GM19468 (cell line): ENCODE results near the gene UCP2.
A peak's percentile ranks its signal among the peaks of the same experiment; 100 is the strongest.
"Not testable (repeated sequence)": the region's sequence is repeated elsewhere in the genome, so short reads cannot be mapped to it uniquely, and the experiment has no call there.

Experiments used
- ATAC-seq: cut with Tn5 transposase; IDR thresholded peaks from one replicate; pipeline ENCODE4 v1.9.1; 2021; ENCODE audit warnings: mild to moderate bottlenecking, moderate library complexity, moderate number of reproducible peaks; ENCODE audit not compliant: unreplicated experiment; ENCODE audit errors: extremely low read depth

The UCP2 gene

GRCh38 chr11:73996161-73996747 lies 13.6 kb upstream of the UCP2 start:
- ATAC-seq, result no peak

DNA sequence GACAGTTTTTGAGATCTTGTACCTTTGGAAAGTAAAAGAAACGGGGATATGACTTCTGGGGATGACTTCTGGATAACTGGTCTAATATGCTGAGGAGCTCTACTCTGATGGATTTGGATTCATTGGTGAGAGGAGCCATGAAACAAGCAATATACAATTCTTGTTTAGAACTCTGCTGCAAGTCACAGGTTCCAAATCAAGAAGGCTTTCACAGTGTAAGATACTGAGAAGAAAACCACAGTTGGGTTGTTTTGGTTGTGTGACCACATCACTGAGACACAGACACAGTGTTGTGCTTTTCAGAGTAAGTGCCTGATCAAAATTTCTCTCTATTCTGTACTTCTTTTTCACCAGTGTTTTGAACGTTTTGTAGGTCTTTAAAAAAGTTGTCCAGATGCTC lies 13.1 kb upstream of the UCP2 start:
- no peak for ATAC-seq

GRCh38 chr11:73995247-73995646 lies 12.6 kb upstream of the UCP2 start:
- ATAC-seq, result peak; percentile 54

GRCh38 chr11:73991471-73992006 lies 8.9 kb upstream of the UCP2 start:
- ATAC-seq, result no peak

- no peak for ATAC-seq
Observed at GRCh38 chr11:73990730-73991129, 8.1 kb upstream of the UCP2 start.

- ATAC-seq, result no peak
Observed at GRCh38 chr11:73989156-73989555, 6.5 kb upstream of the UCP2 start.

DNA sequence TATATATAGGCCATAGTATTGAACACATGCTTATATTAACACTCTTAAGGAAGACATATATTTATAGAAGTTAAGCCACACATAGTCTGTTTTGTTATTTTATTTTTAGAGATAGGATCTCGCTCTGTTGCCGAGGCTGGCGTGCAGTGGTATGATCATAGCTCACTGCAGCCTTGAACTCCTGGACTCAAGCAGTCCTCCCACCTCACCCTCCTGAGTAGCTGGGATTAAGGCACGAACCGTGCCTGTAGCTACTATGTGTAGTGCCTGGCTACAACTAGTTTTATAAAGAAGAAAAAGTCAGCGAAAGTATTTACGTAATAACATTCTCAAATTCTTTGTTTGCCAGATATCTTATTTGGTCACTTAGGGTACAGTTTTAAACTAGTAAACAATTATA lies 5.6 kb upstream of the UCP2 start:
- no peak for ATAC-seq

DNA sequence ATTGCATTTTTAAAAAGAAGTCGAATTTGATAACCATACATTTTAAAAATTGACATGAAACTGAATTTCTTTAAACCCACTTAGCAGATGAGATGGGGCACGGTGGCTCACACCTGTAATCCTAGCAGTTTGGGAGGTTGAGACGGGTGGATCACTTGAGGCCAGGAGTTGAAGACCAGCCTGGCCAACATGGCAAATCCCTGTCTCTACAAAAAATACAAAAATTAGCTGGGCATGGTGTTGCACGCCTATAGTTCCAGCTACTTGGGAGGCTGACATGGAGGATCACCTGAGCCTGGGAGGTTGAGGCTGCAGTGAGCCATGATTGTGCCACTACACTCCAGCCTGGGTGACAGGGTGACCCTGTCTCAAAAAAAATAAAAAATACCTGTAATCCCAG lies 3.0 kb upstream of the UCP2 start:
- not testable (repeated sequence) for ATAC-seq

DNA sequence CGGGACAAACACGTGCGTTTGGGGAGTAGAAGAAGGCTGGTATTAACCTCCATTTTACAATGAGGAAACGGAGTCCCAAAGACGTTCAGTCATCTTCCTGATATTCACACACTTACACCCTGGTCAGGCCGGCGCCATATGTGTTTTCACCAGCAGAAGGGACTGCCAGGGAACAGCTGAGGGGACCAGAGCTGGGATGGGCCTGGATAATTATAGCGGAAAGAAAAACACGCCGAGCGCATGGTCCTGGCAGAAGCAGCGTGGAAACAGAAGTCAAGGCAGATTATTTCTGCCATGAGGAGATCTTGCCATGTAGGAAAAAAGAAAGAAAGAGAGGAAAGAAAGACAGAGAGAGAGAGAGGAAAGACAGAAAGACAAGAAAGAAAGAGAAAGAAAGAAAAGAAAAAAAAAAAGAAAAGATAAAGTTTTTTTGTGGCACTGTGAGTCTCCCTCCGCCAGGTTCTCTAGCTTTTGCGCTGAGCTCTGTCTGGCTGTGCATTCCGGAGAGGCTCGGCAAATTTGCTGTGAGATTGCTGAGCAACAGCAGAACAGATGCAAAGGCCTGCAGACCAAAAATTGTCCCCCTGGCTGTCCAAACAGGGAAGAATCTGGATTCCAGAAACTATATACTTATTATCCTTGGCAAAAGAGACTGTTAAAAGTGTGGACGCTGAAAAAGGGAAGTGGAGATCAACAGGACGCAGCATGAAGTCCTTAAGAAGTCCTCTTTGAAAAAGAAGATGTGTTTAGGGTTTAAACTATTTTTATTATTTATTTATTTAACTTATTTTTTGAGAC lies 1.3 kb upstream of the UCP2 start:
- no peak for ATAC-seq

- peak; percentile 41 for ATAC-seq
Observed at GRCh38 chr11:73982990-73983740, 522 bp upstream of the UCP2 start.

DNA sequence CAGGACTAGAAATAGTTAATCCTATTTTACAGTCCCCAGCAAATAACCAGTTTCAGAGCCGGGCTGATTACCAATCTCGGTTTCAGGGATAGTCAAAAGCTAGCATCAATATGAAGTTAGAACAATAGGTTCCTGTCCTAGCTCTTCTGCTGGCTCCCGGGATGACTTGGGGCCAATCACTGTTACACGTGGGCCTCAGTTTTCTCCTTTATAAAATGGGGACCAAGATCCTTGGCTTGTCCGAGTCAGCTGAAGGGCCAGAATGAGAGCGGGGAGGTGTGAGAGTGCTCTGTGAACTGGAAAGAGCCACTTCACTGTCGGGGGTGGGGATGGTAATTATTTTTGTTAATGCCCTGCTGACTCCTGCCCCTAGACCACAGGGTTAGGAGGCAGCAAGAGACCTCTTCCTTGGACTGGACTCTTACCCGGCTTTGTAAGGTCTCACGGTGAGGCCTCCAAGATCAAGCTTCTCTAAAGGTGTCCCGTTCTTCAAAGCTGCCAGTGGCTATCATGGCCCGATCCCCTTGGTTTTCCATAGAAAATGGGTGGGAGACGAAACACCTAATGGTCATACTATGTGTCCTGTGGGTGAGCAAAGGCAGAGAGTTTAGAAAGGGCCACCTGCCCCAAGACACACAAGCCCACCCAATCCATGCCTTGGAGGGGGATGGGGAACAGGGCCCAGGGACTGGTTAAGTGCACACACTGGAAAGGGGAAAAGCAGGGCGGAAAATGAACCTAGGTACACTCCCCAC lies 1.4 kb downstream of the UCP2 start:
- ATAC-seq, result no peak

DNA sequence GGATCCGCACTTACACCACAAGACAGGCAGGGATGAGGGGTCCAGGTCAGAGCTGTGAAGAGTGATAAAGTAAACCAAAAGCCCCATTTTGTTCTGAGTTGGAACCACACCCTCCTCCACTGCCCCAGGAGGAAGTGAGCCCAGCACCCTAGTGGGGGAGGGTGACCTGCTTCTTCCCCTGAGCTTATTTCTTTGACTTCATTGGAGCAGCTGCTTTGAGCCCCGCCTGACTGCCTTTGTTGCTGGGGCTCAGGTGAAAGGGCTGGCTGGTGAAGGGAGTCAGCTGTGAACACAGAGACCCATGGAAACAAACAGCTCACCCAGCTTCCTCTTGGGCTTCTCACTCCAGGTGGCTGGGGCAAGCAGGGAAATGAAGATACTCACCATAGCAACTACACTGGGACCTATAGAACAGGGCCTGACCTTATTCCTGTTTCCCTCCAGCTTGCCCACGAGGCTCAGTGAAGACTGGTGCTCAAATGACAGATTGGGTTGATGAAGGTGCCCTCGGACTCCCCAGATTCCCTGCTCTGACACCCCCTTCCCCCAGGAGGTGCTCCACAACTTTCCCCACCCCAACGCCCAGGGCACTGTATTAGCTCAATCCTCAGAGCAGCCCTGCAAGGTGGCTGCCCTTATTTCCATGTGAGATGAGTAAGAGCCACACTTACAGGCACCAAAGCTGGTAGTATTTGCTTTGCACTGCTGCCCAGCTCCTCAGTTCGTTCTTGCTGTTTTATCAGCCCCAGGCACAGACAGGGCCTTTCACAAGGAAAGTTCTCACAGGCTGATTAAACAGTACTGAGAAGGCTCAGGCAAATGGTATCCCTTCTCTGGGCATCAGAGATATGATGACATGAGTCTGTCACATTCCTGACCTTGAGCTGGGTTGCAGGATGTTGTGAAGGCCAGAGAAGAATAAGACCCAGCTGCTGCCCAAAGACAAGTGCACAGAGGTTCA lies 2.4 kb downstream of the UCP2 start:
- peak; percentile 22 for ATAC-seq

GRCh38 chr11:73978576-73979086 lies 4.0 kb downstream of the UCP2 start:
- ATAC-seq, result no peak

DNA sequence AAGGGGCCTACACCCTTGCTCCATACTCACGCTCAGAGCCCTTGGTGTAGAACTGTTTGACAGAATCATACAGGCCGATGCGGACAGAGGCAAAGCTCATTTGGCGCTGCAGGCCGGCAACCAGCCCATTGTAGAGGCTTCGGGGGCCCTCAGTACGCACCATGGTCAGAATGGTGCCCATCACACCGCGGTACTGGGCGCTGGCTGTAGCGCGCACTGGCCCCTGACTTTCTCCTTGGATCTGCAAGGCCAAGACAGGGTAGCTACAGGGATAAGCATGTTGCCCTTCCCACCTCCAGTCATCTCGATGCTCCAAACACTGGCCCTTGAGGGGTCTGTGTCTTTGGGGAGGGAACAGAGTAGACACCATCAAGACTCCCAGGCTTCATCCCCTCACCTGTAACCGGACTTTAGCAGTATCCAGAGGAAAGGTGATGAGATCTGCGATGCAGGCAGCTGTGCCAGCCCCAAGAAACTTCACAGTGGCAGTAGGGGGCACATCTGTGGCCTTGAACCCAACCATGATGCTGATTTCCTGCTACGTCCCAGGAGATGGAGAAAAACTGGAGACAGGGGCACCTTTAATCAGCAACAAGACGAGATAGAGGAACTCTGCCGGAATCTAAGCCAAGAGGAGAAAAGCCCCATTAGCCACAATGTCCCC lies 4.7 kb downstream of the UCP2 start:
- ATAC-seq, result no peak

- no peak for ATAC-seq
Observed at GRCh38 chr11:73976451-73977151, 6.0 kb downstream of the UCP2 start.

DNA sequence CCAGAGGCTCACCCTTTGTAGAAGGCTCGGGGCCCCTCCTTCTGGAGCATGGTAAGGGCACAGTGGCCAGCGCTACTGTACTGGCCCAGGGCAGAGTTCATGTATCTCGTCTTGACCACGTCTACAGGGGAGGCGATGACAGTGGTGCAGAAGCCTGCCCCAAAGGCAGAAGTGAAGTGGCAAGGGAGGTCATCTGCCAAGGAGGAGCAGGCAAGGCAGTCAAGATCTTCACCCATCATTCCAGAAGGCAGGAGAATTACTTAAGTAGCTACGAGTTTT lies 7.2 kb downstream of the UCP2 start:
- no peak for ATAC-seq

DNA sequence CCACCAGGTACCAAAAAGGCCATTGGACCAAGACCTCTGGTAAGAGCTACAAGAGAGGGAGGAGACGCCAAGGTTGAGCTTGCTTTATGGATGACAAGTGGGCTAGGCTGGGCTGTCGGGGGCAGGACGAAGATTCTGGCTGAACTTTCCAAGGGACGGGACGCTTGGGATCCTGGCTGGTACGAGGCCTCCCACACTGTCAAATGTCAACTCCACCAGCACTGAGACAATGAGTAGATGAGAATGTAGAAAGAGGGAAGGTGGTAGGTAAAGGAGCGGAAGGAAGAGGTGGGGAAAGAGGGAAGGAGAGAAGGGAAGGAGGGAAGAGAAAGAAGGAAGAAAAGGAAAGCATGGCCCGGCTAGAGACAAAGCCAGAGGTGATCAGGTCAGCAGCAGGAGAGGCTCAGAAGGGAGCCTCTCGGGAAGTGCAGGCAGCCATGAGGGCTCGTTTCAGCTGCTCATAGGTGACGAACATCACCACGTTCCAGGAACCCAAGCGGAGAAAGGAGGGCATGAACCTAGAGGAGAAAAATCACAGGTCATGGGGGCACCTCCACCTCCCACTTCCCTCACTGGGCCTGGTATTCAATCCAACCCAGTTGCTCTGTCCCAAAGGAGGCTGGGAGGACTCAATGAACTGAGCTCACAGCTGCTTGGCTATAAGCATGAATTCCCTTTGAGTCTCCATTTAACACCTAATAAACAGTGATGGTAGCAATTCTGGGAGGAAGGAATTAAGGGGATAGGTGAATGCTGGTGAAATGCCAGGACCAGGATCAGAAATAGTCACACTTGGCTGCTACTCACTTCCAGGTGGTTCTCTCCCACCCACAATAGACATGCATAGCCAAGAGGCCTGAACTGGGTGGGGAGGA lies 7.8 kb downstream of the UCP2 start:
- ATAC-seq, result no peak
